GM10847 (cell line): ENCODE measurements around the gene BMAL1.

Experiments
- POLR2A ChIP-seq: IDR thresholded peaks from 2 replicates; pipeline ENCODE4 v1.6.1; 2011; ENCODE audit not compliant: insufficient read length; ENCODE audit errors: extremely low read depth

The BMAL1 gene

GRCh38 chr11:13259374-13259773 lies 18.2 kb upstream of the BMAL1 start:
- TF ChIP-seq POLR2A, result no peak

- no peak for TF ChIP-seq POLR2A
Measured at GRCh38 chr11:13260201-13260962, 17.2 kb upstream of the BMAL1 start.

- TF ChIP-seq POLR2A, result no peak
Measured at GRCh38 chr11:13260963-13261588, 16.5 kb upstream of the BMAL1 start.

- no peak for TF ChIP-seq POLR2A
Measured at GRCh38 chr11:13261591-13262061, 16.0 kb upstream of the BMAL1 start.

GRCh38 chr11:13262096-13262495 lies 15.5 kb upstream of the BMAL1 start:
- no peak for TF ChIP-seq POLR2A

GRCh38 chr11:13268791-13269190 lies 8.8 kb upstream of the BMAL1 start:
- TF ChIP-seq POLR2A, result no peak

GRCh38 chr11:13269775-13270174 lies 7.8 kb upstream of the BMAL1 start:
- no peak for TF ChIP-seq POLR2A

- no peak for TF ChIP-seq POLR2A
Measured at GRCh38 chr11:13271060-13271693, 6.4 kb upstream of the BMAL1 start.

- no peak for TF ChIP-seq POLR2A
Measured at GRCh38 chr11:13276454-13276831, 1.1 kb upstream of the BMAL1 start.

GRCh38 chr11:13276832-13277767 lies 490 bp upstream of the BMAL1 start:
- peak; percentile 62 for TF ChIP-seq POLR2A

- no peak for TF ChIP-seq POLR2A
Measured at GRCh38 chr11:13278609-13279486, 1.3 kb downstream of the BMAL1 start.

- TF ChIP-seq POLR2A, result no peak
Measured at GRCh38 chr11:13279487-13279834, 1.9 kb downstream of the BMAL1 start.

- TF ChIP-seq POLR2A, result no peak
Measured at GRCh38 chr11:13280092-13280722, 2.6 kb downstream of the BMAL1 start.

- no peak for TF ChIP-seq POLR2A
Measured at GRCh38 chr11:13280777-13281176, 3.2 kb downstream of the BMAL1 start.
